GM19452 (cell line): ENCODE data around the gene PLIN4.
"Not testable (repeated sequence)": the region's sequence is repeated elsewhere in the genome, so short reads cannot be mapped to it uniquely, and the experiment has no call there.

Experiments
- ATAC-seq: cut with Tn5 transposase; IDR thresholded peaks from one replicate; pipeline ENCODE4 v1.9.1; 2021; ENCODE audit not compliant: unreplicated experiment

The PLIN4 gene

GRCh38 chr19:4547303-4548237 lies 29.3 kb upstream of the PLIN4 start:
- no peak for ATAC-seq

GRCh38 chr19:4543842-4544647 lies 25.8 kb upstream of the PLIN4 start:
- no peak for ATAC-seq

GRCh38 chr19:4542896-4543841 lies 24.9 kb upstream of the PLIN4 start:
- no peak for ATAC-seq

- ATAC-seq, result not testable (repeated sequence)
Measured at GRCh38 chr19:4541806-4542145, 23.5 kb upstream of the PLIN4 start.

GRCh38 chr19:4541114-4541805 lies 23.0 kb upstream of the PLIN4 start:
- no peak for ATAC-seq

GRCh38 chr19:4539693-4540581 lies 21.7 kb upstream of the PLIN4 start, which contains the start of gene LRG1:
Gene LRG1, minus strand, starts transcription at chr19:4540036. Its CDS starts 23 bp downstream, at chr19:4540013.
- no peak for ATAC-seq

- ATAC-seq, result no peak
Measured at GRCh38 chr19:4539169-4539692, 20.9 kb upstream of the PLIN4 start.

GRCh38 chr19:4538601-4538954 lies 20.3 kb upstream of the PLIN4 start:
- ATAC-seq, result no peak

- no peak for ATAC-seq
Measured at GRCh38 chr19:4537953-4538600, 19.8 kb upstream of the PLIN4 start.

- ATAC-seq, result no peak
Measured at GRCh38 chr19:4536798-4537197, 18.5 kb upstream of the PLIN4 start.

- ATAC-seq, result no peak
Measured at GRCh38 chr19:4534836-4535658, 16.8 kb upstream of the PLIN4 start, which contains the start of gene PLIN5. Gene PLIN5, minus strand, starts transcription at chr19:4535224. Its CDS starts 1,150 bp downstream, at chr19:4534074.

- no peak for ATAC-seq
Measured at GRCh38 chr19:4533835-4534424, 15.6 kb upstream of the PLIN4 start.

- ATAC-seq, result no peak
Measured at GRCh38 chr19:4533334-4533733, 15.0 kb upstream of the PLIN4 start.

GRCh38 chr19:4531562-4532165 lies 13.4 kb upstream of the PLIN4 start:
- ATAC-seq, result no peak

GRCh38 chr19:4529924-4530522 lies 11.7 kb upstream of the PLIN4 start:
- ATAC-seq, result no peak

GRCh38 chr19:4528843-4529242 lies 10.6 kb upstream of the PLIN4 start:
- no peak for ATAC-seq
